Ovary (tissue), 9 donors: ENCODE data around the gene MIAT. TPM values are rescaled to one million over a fixed set of nuclear protein-coding genes. Genes with fewer than 3 reads are reported as not detected.

Source experiments
- DNase-seq, 5 donors: peaks; one replicate each; pipeline ENCODE4 v3.0.0-alpha.2; 2019 to 2020
- H3K27ac ChIP-seq, 2 donors: fragments of 200-600 bp; one replicate each; pipeline versions ENCODE4 v1.5.1 to v1.8.0; 2019 to 2022
- H3K27me3 ChIP-seq: fragments of 200-600 bp; one replicate; pipeline ENCODE4 v1.8.0; 2022
- H3K36me3 ChIP-seq: fragments of 200-600 bp; sonication (generic); one replicate; pipeline ENCODE4 v1.5.1; 2019
- H3K4me1 ChIP-seq: one replicate; pipeline ENCODE4 v1.8.1; 2013; ENCODE audit warnings: mild to moderate bottlenecking, moderate library complexity; ENCODE audit not compliant: insufficient read depth
- H3K4me3 ChIP-seq: fragments of 200-600 bp; sonication (generic); one replicate; pipeline ENCODE4 v1.5.1; 2017
- H3K9me3 ChIP-seq, 2 donors: fragments of 200-600 bp in 1 of 2; sonication (generic) in 1 of 2; one replicate each; pipeline versions ENCODE4 v1.5.1 to v1.8.1; 2013 to 2019; ENCODE audit warnings: mild to moderate bottlenecking in 1 of 2, moderate library complexity in 1 of 2
- EP300 ChIP-seq: sonication (generic); formaldehyde crosslinking; IDR thresholded peaks from one replicate; pipeline ENCODE4 v1.6.1; 2017; ENCODE audit warnings: antibody characterized with exemption
- POLR2A ChIP-seq: fragments of 450-650 bp; IDR thresholded peaks from one replicate; pipeline ENCODE4 v1.6.1; 2017; ENCODE audit warnings: antibody characterized with exemption, mild to moderate bottlenecking, moderate library complexity
- WGBS, 3 donors: extraction: QIAGEN DNeasy Blood & Tissue Kit in 1 of 3; methylation state at CpG; one replicate each; pipeline versions ENCODE4 v1.1.5 to v1.1.7; 2013 to 2017; 5-methylcytosine and 5-hydroxymethylcytosine counted together
- intact Hi-C, 4 donors: fragments of 100-400 bp; cut with DNase I; formaldehyde crosslinking; loops; one replicate each; pipeline versions ENCODE4 v1.11.0 to v1.15.1; 2022 to 2023
- polyA plus RNA-seq, 2 donors: library from polyadenylated mRNA; stranded (reverse); fragments of 200-250 nt in 1 of 2; fragments of 350-450 nt in 1 of 2; fragmentation: Illumina TruSeq in 1 of 2; extraction: RNeasy Lipid Tissue Mini Kit (QIAGEN cat#74804) in 1 of 2; gene quantifications; one replicate each; pipeline ENCODE4 v1.2.3, GENCODE V29; 2013 to 2014
- small RNA-seq: library from RNA; depleted of rRNA; stranded (forward); fragments of <200 nt; gene quantifications from one replicate; pipeline ENCODE3, GENCODE V24; 2016
- total RNA-seq, 7 donors: library from RNA; depleted of rRNA in 2 of 7; stranded (reverse); fragments of >200 nt in 2 of 7; fragmentation: NEBNext Ultra II Directional in 3 of 7; extraction: Animal tissue kit (Norgen Biotek cat#: 25700) in 3 of 7; gene quantifications; one replicate each; pipeline versions ENCODE4 v1.1.0 to v1.2.4, GENCODE V29; 2016 to 2023
- TF ChIP-seq, protein P1 (sequence below), 3 donors: fragments of 450-650 bp in 2 of 3; fragments of 200-600 bp in 1 of 3; IDR thresholded peaks; one replicate each; pipeline versions ENCODE4 v1.5.1 to v1.8.0; 2016 to 2022; ENCODE audit warnings: antibody characterized with exemption in 3 of 3, mild to moderate bottlenecking in 1 of 3
- donor health status: DM: no; HTN: no; CAD: no; lungs with moderate emphysema.
- donor health status: DM: no; HTN: no; CAD: no.
- donor health status: Bipolar disorder and iron deficiency.
- donor health status: DM: yes; HTN: yes; CAD: no.
- donor health status: DM: no; HTN: no; CAD: no.
- donor health status: DM: yes; HTN: yes; CAD: no.

Gene MIAT
- total and polyA plus RNA-seq, 9 donors = 0.15 to 0.97 (median 0.56) TPM

DNA sequence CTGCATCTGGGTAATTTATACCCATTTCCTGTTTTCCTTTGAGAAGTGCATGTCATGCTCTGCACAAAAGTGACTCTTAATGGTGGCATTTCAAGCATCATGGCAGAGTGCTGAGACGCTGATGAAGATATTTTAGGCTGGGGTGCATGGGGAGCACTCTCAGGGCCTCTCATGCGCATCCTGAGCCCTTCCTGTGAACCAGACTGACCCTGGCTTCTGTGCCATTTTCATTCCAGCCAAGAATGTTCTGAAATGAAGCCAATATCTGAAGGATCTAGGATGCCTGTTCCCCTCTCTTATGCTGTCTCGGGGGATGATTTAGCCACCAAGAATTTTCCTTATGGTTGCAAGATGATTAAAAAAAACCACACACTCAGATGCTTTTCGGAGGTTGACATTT, 61.5 kb downstream of the MIAT start:
- no peak for DNase-seq
- Histone ChIP-seq H3K9me3 (no peaks in the 10 kb centered on the region), H3K27me3 (no peaks in the 10 kb centered on the region), H3K4me1 (no peaks in the 10 kb centered on the region), H3K27ac (no peak overlapping the region), H3K4me3 (no peak overlapping the region), H3K36me3 (no peaks in the 10 kb centered on the region)
- intact Hi-C loops = no loop called here
- TF ChIP-seq POLR2A (no peak), EP300 (no peak)
- TF ChIP-seq, protein P1, sequence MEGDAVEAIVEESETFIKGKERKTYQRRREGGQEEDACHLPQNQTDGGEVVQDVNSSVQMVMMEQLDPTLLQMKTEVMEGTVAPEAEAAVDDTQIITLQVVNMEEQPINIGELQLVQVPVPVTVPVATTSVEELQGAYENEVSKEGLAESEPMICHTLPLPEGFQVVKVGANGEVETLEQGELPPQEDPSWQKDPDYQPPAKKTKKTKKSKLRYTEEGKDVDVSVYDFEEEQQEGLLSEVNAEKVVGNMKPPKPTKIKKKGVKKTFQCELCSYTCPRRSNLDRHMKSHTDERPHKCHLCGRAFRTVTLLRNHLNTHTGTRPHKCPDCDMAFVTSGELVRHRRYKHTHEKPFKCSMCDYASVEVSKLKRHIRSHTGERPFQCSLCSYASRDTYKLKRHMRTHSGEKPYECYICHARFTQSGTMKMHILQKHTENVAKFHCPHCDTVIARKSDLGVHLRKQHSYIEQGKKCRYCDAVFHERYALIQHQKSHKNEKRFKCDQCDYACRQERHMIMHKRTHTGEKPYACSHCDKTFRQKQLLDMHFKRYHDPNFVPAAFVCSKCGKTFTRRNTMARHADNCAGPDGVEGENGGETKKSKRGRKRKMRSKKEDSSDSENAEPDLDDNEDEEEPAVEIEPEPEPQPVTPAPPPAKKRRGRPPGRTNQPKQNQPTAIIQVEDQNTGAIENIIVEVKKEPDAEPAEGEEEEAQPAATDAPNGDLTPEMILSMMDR (IDR thresholded peaks at IDR 0.05) = no peak
- 44 to 60% (median 57%) methylated on average over 4 of the region's 4 CpGs for WGBS, 3 donors

DNA sequence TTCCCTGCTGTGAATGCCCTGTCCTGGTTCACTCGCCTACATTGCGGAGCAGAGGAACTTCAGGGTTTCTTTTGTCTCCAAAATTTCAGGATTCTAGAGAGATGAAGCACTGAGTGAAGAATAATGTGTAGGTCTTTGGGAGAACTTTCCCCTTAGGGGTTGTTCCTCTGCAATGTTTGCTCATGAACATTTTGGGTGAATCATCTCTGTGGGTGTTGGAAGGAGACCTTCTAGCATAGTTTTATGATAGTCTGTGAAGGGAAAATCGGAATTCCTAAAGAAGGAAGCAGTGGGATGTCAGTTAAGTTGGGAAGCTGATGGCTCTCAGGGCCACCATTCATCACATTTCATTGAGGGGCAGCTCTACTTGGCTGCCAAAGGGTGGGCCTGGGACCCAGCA, 64.8 kb downstream of the MIAT start:
- H3K4me1 ChIP-seq = no peaks in the 10 kb centered on the region
- no peaks in the 10 kb centered on the region for H3K36me3 ChIP-seq
- DNase-seq = no peak
- no peaks in the 10 kb centered on the region for H3K27me3 ChIP-seq
- 92 to 99% (median 97%) methylated on average over 3 of the region's 3 CpGs for WGBS, 3 donors
- H3K27ac ChIP-seq = no peak overlapping the region
- TF ChIP-seq POLR2A (no peak), EP300 (no peak)
- TF ChIP-seq, protein P1 (IDR thresholded peaks at IDR 0.05) = no peak
- no peaks in the 10 kb centered on the region for H3K9me3 ChIP-seq
- intact Hi-C loops = no loop called here
- no peak overlapping the region for H3K4me3 ChIP-seq

DNA sequence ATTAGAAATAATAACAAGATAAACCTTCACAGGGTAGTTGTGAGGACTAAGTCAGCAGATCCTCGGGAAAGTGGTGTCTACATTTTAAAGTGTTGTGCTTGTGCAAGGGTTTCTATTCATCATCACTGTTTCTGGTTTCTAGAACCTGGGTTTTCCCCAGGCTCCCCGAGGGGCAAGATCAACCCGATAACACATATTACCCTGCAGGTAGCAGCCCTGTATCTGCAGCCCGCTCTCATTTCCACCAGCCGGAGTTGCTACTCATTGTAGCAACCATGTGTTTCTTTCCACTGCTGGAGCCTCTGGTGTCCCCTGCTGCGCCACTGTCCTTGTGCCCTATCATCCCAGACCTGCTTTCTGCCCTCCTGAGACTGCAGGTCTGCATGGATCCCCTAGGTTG, 67.0 kb downstream of the MIAT start:
- Histone ChIP-seq H3K4me1 (no peaks in the 10 kb centered on the region), H3K9me3 (no peaks in the 10 kb centered on the region), H3K27ac (no peak overlapping the region), H3K4me3 (no peak overlapping the region), H3K27me3 (no peaks in the 10 kb centered on the region), H3K36me3 (no peaks in the 10 kb centered on the region)
- no peak for DNase-seq
- 93 to 98% (median 96%) methylated on average over 6 of the region's 6 CpGs for WGBS, 3 donors
- TF ChIP-seq, protein P1 (IDR thresholded peaks at IDR 0.05) = no peak
- no peak for TF ChIP-seq POLR2A
- TF ChIP-seq EP300 = no peak
- intact Hi-C loops = no loop called here

DNA sequence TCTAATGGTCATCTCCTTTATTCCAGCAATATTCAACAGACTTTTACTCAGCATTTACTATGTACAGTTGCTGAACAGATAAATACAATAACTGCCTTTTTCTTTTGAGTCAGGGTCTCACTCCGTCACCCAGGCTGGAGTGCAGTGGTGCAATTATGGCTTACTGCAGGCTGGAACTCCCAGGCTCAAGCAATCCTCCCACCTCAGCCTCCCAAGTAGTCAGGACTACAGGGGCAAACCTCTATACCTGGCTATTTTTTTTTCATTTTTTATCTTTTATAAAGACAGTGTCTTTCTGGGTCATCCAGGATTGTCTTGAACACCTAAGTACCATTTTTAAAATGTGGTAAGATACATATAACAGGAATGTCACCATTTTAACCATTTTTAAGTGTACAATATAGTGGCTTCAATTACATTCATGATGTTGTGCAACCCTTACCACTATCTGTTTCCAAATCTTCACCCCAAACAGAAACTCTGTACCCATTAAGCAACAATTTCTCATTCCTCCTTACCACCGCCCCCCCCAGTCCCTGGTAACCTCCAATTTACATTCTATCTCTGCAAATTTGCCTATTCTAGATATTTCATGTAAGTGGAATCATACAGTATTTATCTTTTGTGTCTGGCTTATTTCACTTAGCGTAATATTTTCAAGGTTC, 67.8 kb downstream of the MIAT start:
- intact Hi-C loops = no loop called here
- Histone ChIP-seq H3K27me3 (no peaks in the 10 kb centered on the region), H3K9me3 (no peaks in the 10 kb centered on the region), H3K4me1 (no peaks in the 10 kb centered on the region), H3K36me3 (no peaks in the 10 kb centered on the region), H3K4me3 (no peak overlapping the region), H3K27ac (no peak overlapping the region)
- 94 to 98% (median 96%) methylated on average over 3 of the region's 3 CpGs for WGBS, 3 donors
- no peak for TF ChIP-seq POLR2A
- no peak for DNase-seq

Small RNAs within 50 kb of the gene (small RNA-seq; reads per million reads assigned to genes)
- not detected for gene RF01874

Other genes starting within 250 kb of the MIAT start
- 1 to 10 TPM in 1 of 7 donors, under 1 TPM in 6; 0.34 to 1.4 (median 0.55) TPM for gene ASPHD2, start 228.3 kb upstream of the MIAT start, total RNA-seq
- under 1 TPM; 0.28 to 0.52 TPM for gene ASPHD2, start 228.3 kb upstream of the MIAT start, polyA plus RNA-seq
- 10 to 100 TPM; 24.1 to 37.8 (median 34.0) TPM for gene HPS4, start 173.8 kb upstream of the MIAT start, total RNA-seq
- gene HPS4, start 173.8 kb upstream of the MIAT start, polyA plus RNA-seq = 10 to 100 TPM; 18.9 to 27.5 TPM
- gene SRRD, start 173.7 kb upstream of the MIAT start, total RNA-seq = 10 to 100 TPM in 5 of 7 donors, 1 to 10 TPM in 2; 7.3 to 25.2 (median 18.4) TPM
- gene SRRD, start 173.7 kb upstream of the MIAT start, polyA plus RNA-seq = 10 to 100 TPM in 1 of 2 donors, 1 to 10 TPM in 1; 8.2 to 23.4 TPM
- gene TFIP11, start 145.1 kb upstream of the MIAT start, total RNA-seq = 10 to 100 TPM; 10.8 to 31.0 (median 26.3) TPM
- gene TFIP11, start 145.1 kb upstream of the MIAT start, polyA plus RNA-seq = 10 to 100 TPM; 14.0 to 28.9 TPM
- 10 to 100 TPM; 10.5 to 28.5 (median 15.5) TPM for gene TPST2, start 67.5 kb upstream of the MIAT start, total RNA-seq
- gene TPST2, start 67.5 kb upstream of the MIAT start, polyA plus RNA-seq = 10 to 100 TPM; 14.7 to 15.0 TPM
- 1 to 10 TPM in 1 of 7 donors, under 1 TPM in 4, not detected in 2; 0.26 to 1.4 (median 0.34) TPM for gene CRYBB1, start 39.6 kb upstream of the MIAT start, total RNA-seq
- under 1 TPM; 0.48 to 0.80 TPM for gene CRYBB1, start 39.6 kb upstream of the MIAT start, polyA plus RNA-seq
- under 1 TPM in 1 of 7 donors, not detected in 6; 0.59 TPM for gene CRYBA4, start 35.6 kb upstream of the MIAT start, total RNA-seq
- gene CRYBA4, start 35.6 kb upstream of the MIAT start, polyA plus RNA-seq = not detected